Neural cell (in vitro differentiated cells): ENCODE results near the gene ALAS2. TPM values are rescaled to one million over a fixed set of nuclear protein-coding genes. Genes with fewer than 3 reads are reported as not detected.
"Not testable (repeated sequence)": the region's sequence is repeated elsewhere in the genome, so short reads cannot be mapped to it uniquely, and the experiment has no call there.

Experiments
- H2AFZ ChIP-seq: fragments of 200-600, 300-800 bp; sonication (generic), shearing (Covaris generic); 2 replicates; pipeline ENCODE4 v1.6.0; 2014; ENCODE audit warnings: low read depth, mild to moderate bottlenecking, antibody characterized with exemption, low read length, moderate library complexity
- H3F3A ChIP-seq: fragments of 200-600 bp; shearing (Covaris generic); 2 replicates; pipeline ENCODE4 v1.6.1; 2016; ENCODE audit warnings: mild to moderate bottlenecking, moderate library complexity, mixed read lengths, antibody characterized with exemption, low read length; ENCODE audit not compliant: insufficient read depth, poor library complexity, severe bottlenecking
- H3K27ac ChIP-seq: fragments of 200-600, 300-800 bp; sonication (generic), shearing (Covaris generic); 2 replicates; pipeline ENCODE4 v1.5.1; 2014; ENCODE audit warnings: mild to moderate bottlenecking, low read length, moderate library complexity
- H3K27me3 ChIP-seq: fragments of 300-800, 200-600 bp; sonication (generic), shearing (Covaris generic); 2 replicates; pipeline ENCODE4 v1.6.0; 2014; ENCODE audit warnings: mild to moderate bottlenecking, low read depth, low read length, moderate library complexity; ENCODE audit not compliant: insufficient read depth
- H3K36me3 ChIP-seq: fragments of 300-800, 200-600 bp; sonication (generic), shearing (Covaris generic); 2 replicates; pipeline ENCODE4 v1.5.1; 2014; ENCODE audit warnings: mild to moderate bottlenecking, antibody characterized with exemption, low read length, moderate library complexity; ENCODE audit not compliant: insufficient read depth
- H3K4me2 ChIP-seq: fragments of 300-800, 200-600 bp; sonication (generic), shearing (Covaris generic); 2 replicates; pipeline ENCODE4 v1.6.0; 2014; ENCODE audit warnings: mild to moderate bottlenecking, low read length
- H3K4me3 ChIP-seq: fragments of 300-800, 200-600 bp; sonication (generic), shearing (Covaris generic); 2 replicates; pipeline ENCODE4 v1.5.1; 2014; ENCODE audit warnings: mild to moderate bottlenecking, low read length, moderate library complexity
- H3K79me2 ChIP-seq: fragments of 200-600 bp; shearing (Covaris generic); replicated peaks from 2 replicates; pipeline ENCODE4 v1.6.0; 2014; ENCODE audit warnings: mild to moderate bottlenecking, low read length, moderate library complexity; ENCODE audit not compliant: insufficient read depth
- H3K9ac ChIP-seq: fragments of 300-800, 200-600 bp; sonication (generic), shearing (Covaris generic); 2 replicates; pipeline ENCODE4 v1.6.1; 2016; ENCODE audit warnings: mild to moderate bottlenecking, low read length, mixed read lengths
- H3K9me2 ChIP-seq: fragments of 200-600 bp; shearing (Covaris generic); 2 replicates; pipeline ENCODE4 v1.6.1; 2016; ENCODE audit warnings: mild to moderate bottlenecking, low read length, mixed read lengths; ENCODE audit not compliant: insufficient read depth
- H3K9me3 ChIP-seq: fragments of 200-600, 300-800 bp; sonication (generic), shearing (Covaris generic); 2 replicates; pipeline ENCODE4 v1.6.1; 2016; ENCODE audit warnings: mild to moderate bottlenecking, mixed run types, low read length, moderate library complexity, mixed read lengths
- H4K20me1 ChIP-seq: fragments of 200-600 bp; shearing (Covaris generic); 2 replicates; pipeline ENCODE4 v1.6.1; 2016; ENCODE audit warnings: mild to moderate bottlenecking, mixed run types; ENCODE audit not compliant: insufficient read depth
- EP300 ChIP-seq: fragments of 450-650 bp; conservative IDR thresholded peaks from 2 replicates; pipeline ENCODE4 v1.6.1; 2014; ENCODE audit warnings: antibody characterized with exemption, mild to moderate bottlenecking, moderate library complexity; ENCODE audit not compliant: poor library complexity, severe bottlenecking
- EZH2 ChIP-seq: fragments of 200-600, 300-800 bp; shearing (Covaris generic), sonication (generic); IDR thresholded peaks from 2 replicates; pipeline ENCODE4 v1.6.1; 2014; ENCODE audit warnings: antibody characterized with exemption, low read length, borderline replicate concordance, mild to moderate bottlenecking; ENCODE audit not compliant: insufficient read depth, poor library complexity, severe bottlenecking
- MXI1 ChIP-seq: fragments of 450-650 bp; conservative IDR thresholded peaks from 2 replicates; pipeline ENCODE4 v1.6.1; 2014; ENCODE audit warnings: antibody characterized with exemption, mild to moderate bottlenecking; ENCODE audit not compliant: poor library complexity, severe bottlenecking
- POLR2AphosphoS5 ChIP-seq: IDR thresholded peaks from 2 replicates; pipeline ENCODE4 v1.6.1; 2012
- RAD21 ChIP-seq: fragments of 450-650 bp; conservative IDR thresholded peaks from 2 replicates; pipeline ENCODE4 v1.6.1; 2014; ENCODE audit warnings: antibody characterized with exemption, mild to moderate bottlenecking, moderate library complexity
- SMC3 ChIP-seq: fragments of 450-650 bp; conservative IDR thresholded peaks from 2 replicates; pipeline ENCODE4 v1.6.1; 2014; ENCODE audit warnings: antibody characterized with exemption, mild to moderate bottlenecking, moderate library complexity; ENCODE audit not compliant: poor library complexity
- TAF1 ChIP-seq: IDR thresholded peaks from 2 replicates; pipeline ENCODE4 v1.6.1; 2012; ENCODE audit warnings: low read depth
- polyA plus RNA-seq: library from polyadenylated mRNA; depleted of rRNA; stranded (reverse); fragments of >200 nt; gene quantifications from 2 replicates; pipeline ENCODE4 v1.2.3, GENCODE V29; 2014
- TF ChIP-seq, protein P1 (sequence below): fragments of 450-650 bp; IDR thresholded peaks from 2 replicates; pipeline ENCODE4 v1.5.1; 2014; ENCODE audit warnings: antibody characterized with exemption, mild to moderate bottlenecking, moderate library complexity; ENCODE audit not compliant: poor library complexity, severe bottlenecking
- TF ChIP-seq, protein P2 (sequence below): IDR thresholded peaks from 2 replicates; pipeline ENCODE4 v1.6.1; 2012; ENCODE audit warnings: borderline replicate concordance

The ALAS2 gene
- polyA plus RNA-seq, 1 donor from 2014 or later, result not detected

DNA sequence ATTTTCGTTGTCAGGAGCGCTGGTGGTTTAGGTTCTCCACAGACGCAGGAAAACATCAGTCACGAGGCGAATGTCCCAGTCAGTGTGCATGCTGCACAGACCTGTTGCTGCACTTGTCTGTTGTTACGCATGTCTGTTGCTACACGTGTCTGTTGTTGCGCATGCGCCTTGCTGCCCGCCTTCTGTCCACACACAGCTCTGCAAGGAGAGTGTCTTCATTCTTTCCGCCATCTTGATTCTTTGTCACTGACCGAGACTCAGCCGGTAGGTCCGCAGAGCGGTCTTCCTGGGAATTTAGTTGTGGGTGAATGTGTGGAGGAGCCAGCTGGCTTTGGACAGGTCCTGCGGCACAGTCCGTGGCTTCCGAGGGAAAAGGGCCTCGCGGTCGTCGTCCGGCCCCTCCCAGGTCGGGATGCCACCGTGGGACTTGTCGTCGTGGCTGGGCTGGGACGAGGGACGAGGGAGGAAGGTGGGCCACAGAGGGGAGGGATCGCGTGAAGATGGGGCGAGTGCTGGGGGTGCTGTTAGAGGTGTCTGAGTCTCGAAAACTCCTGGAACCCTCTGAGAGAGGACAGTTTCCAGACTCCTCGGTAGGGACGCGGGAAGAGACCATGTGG, 44.2 kb upstream of the ALAS2 start, which contains the start of gene PAGE2B:
PAGE2B (plus strand) TSS at position 180 of the 617 bp plus-strand sequence. CDS start 1,012 bp downstream, outside the sequence.
- H3K27me3 ChIP-seq, result no peaks in the 10 kb centered on the region
- no peak within 1 kb of the TSS for H3K4me3 ChIP-seq
- no peaks in the 10 kb centered on the region for H3K36me3 ChIP-seq
- no peaks in the 10 kb centered on the region for H3F3A ChIP-seq
- no peaks in the 10 kb centered on the region for H3K79me2 ChIP-seq
- no peaks in the 10 kb centered on the region for H3K9me2 ChIP-seq
- no peak within 1 kb of the TSS for H2AFZ ChIP-seq
- no peak for TF ChIP-seq POLR2AphosphoS5
- no peak for TF ChIP-seq EP300
- TF ChIP-seq RAD21, result no peak
- TF ChIP-seq, protein P1, sequence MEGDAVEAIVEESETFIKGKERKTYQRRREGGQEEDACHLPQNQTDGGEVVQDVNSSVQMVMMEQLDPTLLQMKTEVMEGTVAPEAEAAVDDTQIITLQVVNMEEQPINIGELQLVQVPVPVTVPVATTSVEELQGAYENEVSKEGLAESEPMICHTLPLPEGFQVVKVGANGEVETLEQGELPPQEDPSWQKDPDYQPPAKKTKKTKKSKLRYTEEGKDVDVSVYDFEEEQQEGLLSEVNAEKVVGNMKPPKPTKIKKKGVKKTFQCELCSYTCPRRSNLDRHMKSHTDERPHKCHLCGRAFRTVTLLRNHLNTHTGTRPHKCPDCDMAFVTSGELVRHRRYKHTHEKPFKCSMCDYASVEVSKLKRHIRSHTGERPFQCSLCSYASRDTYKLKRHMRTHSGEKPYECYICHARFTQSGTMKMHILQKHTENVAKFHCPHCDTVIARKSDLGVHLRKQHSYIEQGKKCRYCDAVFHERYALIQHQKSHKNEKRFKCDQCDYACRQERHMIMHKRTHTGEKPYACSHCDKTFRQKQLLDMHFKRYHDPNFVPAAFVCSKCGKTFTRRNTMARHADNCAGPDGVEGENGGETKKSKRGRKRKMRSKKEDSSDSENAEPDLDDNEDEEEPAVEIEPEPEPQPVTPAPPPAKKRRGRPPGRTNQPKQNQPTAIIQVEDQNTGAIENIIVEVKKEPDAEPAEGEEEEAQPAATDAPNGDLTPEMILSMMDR, result no peak
- TF ChIP-seq EZH2, result no peak
- no peak for TF ChIP-seq MXI1
- TF ChIP-seq SMC3, result no peak
- TF ChIP-seq TAF1, result no peak
- TF ChIP-seq, protein P2, sequence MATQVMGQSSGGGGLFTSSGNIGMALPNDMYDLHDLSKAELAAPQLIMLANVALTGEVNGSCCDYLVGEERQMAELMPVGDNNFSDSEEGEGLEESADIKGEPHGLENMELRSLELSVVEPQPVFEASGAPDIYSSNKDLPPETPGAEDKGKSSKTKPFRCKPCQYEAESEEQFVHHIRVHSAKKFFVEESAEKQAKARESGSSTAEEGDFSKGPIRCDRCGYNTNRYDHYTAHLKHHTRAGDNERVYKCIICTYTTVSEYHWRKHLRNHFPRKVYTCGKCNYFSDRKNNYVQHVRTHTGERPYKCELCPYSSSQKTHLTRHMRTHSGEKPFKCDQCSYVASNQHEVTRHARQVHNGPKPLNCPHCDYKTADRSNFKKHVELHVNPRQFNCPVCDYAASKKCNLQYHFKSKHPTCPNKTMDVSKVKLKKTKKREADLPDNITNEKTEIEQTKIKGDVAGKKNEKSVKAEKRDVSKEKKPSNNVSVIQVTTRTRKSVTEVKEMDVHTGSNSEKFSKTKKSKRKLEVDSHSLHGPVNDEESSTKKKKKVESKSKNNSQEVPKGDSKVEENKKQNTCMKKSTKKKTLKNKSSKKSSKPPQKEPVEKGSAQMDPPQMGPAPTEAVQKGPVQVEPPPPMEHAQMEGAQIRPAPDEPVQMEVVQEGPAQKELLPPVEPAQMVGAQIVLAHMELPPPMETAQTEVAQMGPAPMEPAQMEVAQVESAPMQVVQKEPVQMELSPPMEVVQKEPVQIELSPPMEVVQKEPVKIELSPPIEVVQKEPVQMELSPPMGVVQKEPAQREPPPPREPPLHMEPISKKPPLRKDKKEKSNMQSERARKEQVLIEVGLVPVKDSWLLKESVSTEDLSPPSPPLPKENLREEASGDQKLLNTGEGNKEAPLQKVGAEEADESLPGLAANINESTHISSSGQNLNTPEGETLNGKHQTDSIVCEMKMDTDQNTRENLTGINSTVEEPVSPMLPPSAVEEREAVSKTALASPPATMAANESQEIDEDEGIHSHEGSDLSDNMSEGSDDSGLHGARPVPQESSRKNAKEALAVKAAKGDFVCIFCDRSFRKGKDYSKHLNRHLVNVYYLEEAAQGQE, result no peak
- no peaks in the 10 kb centered on the region for H4K20me1 ChIP-seq
- H3K27ac ChIP-seq, result no peak within 1 kb of the TSS
- no peaks in the 10 kb centered on the region for H3K9me3 ChIP-seq
- H3K9ac ChIP-seq, result no peak within 1 kb of the TSS
- no peak within 1 kb of the TSS for H3K4me2 ChIP-seq

DNA sequence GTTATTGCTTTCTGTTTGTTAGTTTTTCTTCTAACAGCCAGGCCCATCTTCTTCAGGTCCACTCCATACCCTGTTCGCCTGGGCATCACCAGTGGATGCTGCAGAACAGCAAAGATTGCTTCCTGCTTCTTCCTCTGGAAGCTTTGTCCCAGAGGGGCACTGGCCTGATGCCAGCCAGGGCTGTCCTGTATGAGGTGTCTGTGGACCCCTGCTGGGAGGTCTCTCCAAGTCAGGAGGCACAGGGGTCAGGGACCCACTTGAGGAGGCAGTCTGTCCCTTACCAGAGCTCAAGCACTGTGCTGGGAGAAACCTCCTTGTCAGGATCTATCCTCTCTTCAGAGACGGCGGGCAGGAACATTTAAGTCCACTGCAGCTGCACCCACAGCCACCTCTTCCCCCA, 41.5 kb upstream of the ALAS2 start:
- Histone ChIP-seq H2AFZ (no peak overlapping the region), H3K79me2 (no peaks in the 10 kb centered on the region), H3K27me3 (no peaks in the 10 kb centered on the region), H3K36me3 (no peaks in the 10 kb centered on the region), H3K27ac (no peak overlapping the region), H3K4me3 (no peak overlapping the region), H3K9me2 (no peaks in the 10 kb centered on the region), H3K9ac (no peak overlapping the region), H3K9me3 (no peaks in the 10 kb centered on the region), H3F3A (no peaks in the 10 kb centered on the region), H3K4me2 (no peak overlapping the region), H4K20me1 (no peaks in the 10 kb centered on the region)
- TF ChIP-seq EP300, result no peak
- TF ChIP-seq, protein P1, result no peak
- no peak for TF ChIP-seq EZH2
- TF ChIP-seq SMC3, result no peak
- no peak for TF ChIP-seq POLR2AphosphoS5
- TF ChIP-seq RAD21, result no peak
- TF ChIP-seq TAF1, result no peak
- no peak for TF ChIP-seq MXI1
- TF ChIP-seq, protein P2, result no peak

DNA sequence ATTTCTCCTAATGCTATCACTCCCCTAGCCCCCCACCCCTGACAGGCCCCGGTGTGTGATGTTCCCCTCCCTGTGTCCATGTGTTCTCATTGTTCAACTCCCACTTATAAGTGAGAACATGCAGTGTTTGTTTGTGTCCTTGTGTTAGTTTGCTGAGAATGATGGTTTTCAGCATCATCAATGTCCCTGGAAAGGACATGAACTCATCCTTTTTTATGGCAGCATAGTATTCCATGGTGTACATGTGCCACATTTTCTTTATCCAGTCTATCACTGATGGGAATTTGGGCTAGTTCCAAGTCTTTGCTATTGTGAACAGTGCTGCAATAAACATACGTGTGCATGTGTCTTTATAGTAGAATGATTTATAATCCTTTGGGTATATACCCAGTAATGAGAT, 36.4 kb upstream of the ALAS2 start:
- H3K4me3 ChIP-seq, H3K27me3 ChIP-seq, H3K79me2 ChIP-seq, H3K27ac ChIP-seq, H3F3A ChIP-seq, H3K9me3 ChIP-seq, H3K9me2 ChIP-seq, H2AFZ ChIP-seq, H3K4me2 ChIP-seq, H4K20me1 ChIP-seq, H3K9ac ChIP-seq, H3K36me3 ChIP-seq: not testable (repeated sequence)
